WTC11 (cell line): ENCODE measurements around the gene PABPN1L. TPM values are rescaled to one million over a fixed set of nuclear protein-coding genes. Genes with fewer than 3 reads are reported as not detected.

ENCODE experiments used
- ATAC-seq: fragments of 200-7000 bp; cut with Tn5 transposase; 2 replicates; pipeline ENCODE4 v1.10.0; 2021; ENCODE audit warnings: mild to moderate bottlenecking, moderate library complexity
- CTCF ChIA-PET: fragments of 300-600 bp; sonication (Branson Sonifier 250); formaldehyde crosslinking; loops from one replicate; lab custom pipeline; 2021; ENCODE audit warnings: antibody characterized with exemption; lab: Charles Lee
- POLR2A ChIA-PET: fragments of 350-600 bp; sonication (Branson Sonifier 250); formaldehyde crosslinking; loops from one replicate; lab custom pipeline; 2021; ENCODE audit warnings: antibody characterized with exemption; lab: Charles Lee
- DNase-seq: peaks from one replicate; pipeline ENCODE4 v3.0.0; 2021; ENCODE audit warnings: low spot score
- H3K27ac Mint-ChIP-seq: 2 replicates; pipeline ENCODE4 v1.8.0; 2021; ENCODE audit warnings: mixed read lengths
- H3K27me3 Mint-ChIP-seq: 2 replicates; pipeline ENCODE4 v1.8.0; 2021; ENCODE audit warnings: low read depth, mild to moderate bottlenecking, moderate library complexity, mixed read lengths
- H3K36me3 Mint-ChIP-seq: 2 replicates; pipeline ENCODE4 v1.8.0; 2021; ENCODE audit warnings: mixed read lengths
- H3K4me1 Mint-ChIP-seq: 2 replicates; pipeline ENCODE4 v1.8.0; 2022; ENCODE audit warnings: mixed read lengths
- H3K4me3 Mint-ChIP-seq: 2 replicates; pipeline ENCODE4 v1.8.0; 2021; ENCODE audit warnings: mild to moderate bottlenecking, moderate library complexity, mixed read lengths
- H3K9me3 Mint-ChIP-seq: 2 replicates; pipeline ENCODE4 v1.8.0; 2021; ENCODE audit warnings: mixed read lengths
- EMX1 ChIP-seq: fragments of 250-450 bp; sonication (Bioruptor Pico); IDR thresholded peaks from 2 replicates; pipeline ENCODE4 v1.8.0; 2021; ENCODE audit warnings: mild to moderate bottlenecking
- ETV6 ChIP-seq: sonication (generic); formaldehyde crosslinking; IDR thresholded peaks from 2 replicates; pipeline ENCODE4 v1.8.1; 2022; ENCODE audit warnings: mild to moderate bottlenecking, missing genetic modification reagents
- FOXJ3 ChIP-seq: sonication (generic); formaldehyde crosslinking; IDR thresholded peaks from 2 replicates; pipeline ENCODE4 v1.9.0; 2021; ENCODE audit warnings: missing genetic modification reagents, mild to moderate bottlenecking, borderline replicate concordance
- JUN ChIP-seq: sonication (generic); formaldehyde crosslinking; IDR thresholded peaks from 2 replicates; pipeline ENCODE4 v1.8.0; 2023; ENCODE audit warnings: mild to moderate bottlenecking, missing genetic modification reagents
- NR2C2 ChIP-seq: sonication (generic); formaldehyde crosslinking; IDR thresholded peaks from 2 replicates; pipeline ENCODE4 v1.8.0; 2022; ENCODE audit warnings: mild to moderate bottlenecking, missing genetic modification reagents
- PRRX2 ChIP-seq: fragments of 250-450 bp; sonication (Bioruptor Pico); IDR thresholded peaks from 2 replicates; pipeline ENCODE4 v1.8.0; 2021; ENCODE audit warnings: mild to moderate bottlenecking
- RORB ChIP-seq: fragments of 250-450 bp; sonication (Bioruptor Pico); IDR thresholded peaks from 2 replicates; pipeline ENCODE4 v1.9.0; 2021; ENCODE audit warnings: mild to moderate bottlenecking
- SMAD4 ChIP-seq: sonication (generic); formaldehyde crosslinking; IDR thresholded peaks from 2 replicates; pipeline ENCODE4 v1.8.0; 2022; ENCODE audit warnings: mild to moderate bottlenecking, missing genetic modification reagents
- ZNF121 ChIP-seq: sonication (generic); formaldehyde crosslinking; IDR thresholded peaks from 2 replicates; pipeline ENCODE4 v1.8.0; 2023; ENCODE audit warnings: missing genetic modification reagents
- ZNF219 ChIP-seq: sonication (generic); formaldehyde crosslinking; IDR thresholded peaks from 2 replicates; pipeline ENCODE4 v1.8.0; 2023; ENCODE audit warnings: missing genetic modification reagents, mild to moderate bottlenecking, borderline replicate concordance
- ZNF232 ChIP-seq: sonication (generic); formaldehyde crosslinking; IDR thresholded peaks from 2 replicates; pipeline ENCODE4 v1.8.0; 2022; ENCODE audit warnings: mild to moderate bottlenecking, missing genetic modification reagents
- ZNF263 ChIP-seq: sonication (generic); formaldehyde crosslinking; IDR thresholded peaks from 2 replicates; pipeline ENCODE4 v1.8.1; 2022; ENCODE audit warnings: low read depth, mild to moderate bottlenecking, moderate library complexity, missing genetic modification reagents
- ZNF416 ChIP-seq: fragments of 250-450 bp; sonication (Bioruptor Pico); IDR thresholded peaks from 2 replicates; pipeline ENCODE4 v1.9.0; 2021; ENCODE audit warnings: mild to moderate bottlenecking, inconsistent platforms
- ZNF423 ChIP-seq: fragments of 250-450 bp; sonication (Bioruptor Pico); IDR thresholded peaks from 2 replicates; pipeline ENCODE4 v2.1.2; 2022; ENCODE audit warnings: mild to moderate bottlenecking, moderate library complexity
- total RNA-seq: library from RNA; stranded (reverse); gene quantifications from 3 replicates; pipeline ENCODE4 v1.2.3, GENCODE V29; 2021
- TF ChIP-seq, protein P1 (sequence below): sonication (generic); formaldehyde crosslinking; IDR thresholded peaks from 2 replicates; pipeline ENCODE4 v1.8.1; 2022; ENCODE audit warnings: low read depth, missing genetic modification reagents, borderline replicate concordance
- TF ChIP-seq, protein P2 (sequence below): fragments of 250-450 bp; sonication (Bioruptor Pico); conservative IDR thresholded peaks from 2 replicates; pipeline ENCODE4 v1.9.0; 2021; ENCODE audit warnings: mild to moderate bottlenecking
- TF ChIP-seq, protein P3 (sequence below): fragments of 250-450 bp; sonication (Bioruptor Pico); IDR thresholded peaks from 2 replicates; pipeline ENCODE4 v1.8.0; 2021; ENCODE audit warnings: mild to moderate bottlenecking
- TF ChIP-seq, protein P4 (sequence below): sonication (generic); formaldehyde crosslinking; IDR thresholded peaks from 2 replicates; pipeline ENCODE4 v1.8.0; 2022; ENCODE audit warnings: mild to moderate bottlenecking, missing genetic modification reagents
- TF ChIP-seq, protein P5 (sequence below): sonication (generic); formaldehyde crosslinking; IDR thresholded peaks from 2 replicates; pipeline ENCODE4 v1.8.1; 2023; ENCODE audit warnings: mild to moderate bottlenecking, missing genetic modification reagents, moderate library complexity
- TF ChIP-seq, protein P6 (sequence below): sonication (generic); formaldehyde crosslinking; IDR thresholded peaks from 2 replicates; pipeline ENCODE4 v1.8.1; 2023; ENCODE audit warnings: mild to moderate bottlenecking, missing genetic modification reagents, borderline replicate concordance
- TF ChIP-seq, protein P7 (sequence below): fragments of 250-450 bp; sonication (Bioruptor Pico); IDR thresholded peaks from 2 replicates; pipeline ENCODE4 v2.1.2; 2022; ENCODE audit warnings: mild to moderate bottlenecking, moderate library complexity

Gene PABPN1L
- total RNA-seq, 1 experiment from 2014 or later, result not detected

DNA sequence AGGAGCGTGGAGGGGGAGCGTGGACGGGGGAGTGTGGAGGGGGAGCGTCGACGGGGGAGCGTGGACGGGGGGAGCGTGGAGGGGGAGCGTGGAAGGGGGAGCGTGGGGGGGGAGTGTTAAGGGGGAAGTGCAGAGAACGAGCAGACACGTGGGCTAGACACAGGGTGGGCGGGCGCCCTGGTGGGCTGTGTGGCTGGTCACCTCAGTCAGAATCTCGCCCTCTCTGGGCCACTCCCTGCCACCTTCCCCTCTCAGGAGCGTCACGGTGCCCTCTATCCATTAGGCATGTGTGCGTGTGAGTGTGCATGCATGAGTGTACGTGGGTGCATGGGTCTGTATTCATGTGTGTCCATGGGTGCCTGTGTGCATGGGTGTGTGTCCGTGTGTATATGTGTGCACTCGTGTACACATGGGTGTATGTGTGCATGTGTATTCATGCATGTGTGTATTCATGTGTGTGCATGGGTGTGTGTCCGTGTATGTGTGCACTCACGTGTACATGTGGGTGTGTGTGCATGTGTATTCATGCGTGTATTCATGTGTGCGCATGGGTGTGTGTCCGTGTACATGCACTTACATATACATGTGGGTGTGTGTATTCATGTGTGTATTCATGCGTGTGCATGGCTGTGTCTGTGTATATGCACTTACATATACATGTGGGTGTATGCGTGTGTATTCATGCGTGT lies 49.3 kb upstream of the PABPN1L start:
- CTCF ChIA-PET, result interaction anchor here (1.3 kb wide), 1 partner anchor 10 kb away, joined by 3 read pairs; no protein-coding TSS in a partner anchor
- peaks cover 15% of the 10 kb centered on the region for H3K9me3 Mint-ChIP-seq
- TF ChIP-seq JUN (CRISPR knock-in tag) (no peak), ZNF416 (CRISPR knock-in tag) (no peak)
- TF ChIP-seq, protein P1, sequence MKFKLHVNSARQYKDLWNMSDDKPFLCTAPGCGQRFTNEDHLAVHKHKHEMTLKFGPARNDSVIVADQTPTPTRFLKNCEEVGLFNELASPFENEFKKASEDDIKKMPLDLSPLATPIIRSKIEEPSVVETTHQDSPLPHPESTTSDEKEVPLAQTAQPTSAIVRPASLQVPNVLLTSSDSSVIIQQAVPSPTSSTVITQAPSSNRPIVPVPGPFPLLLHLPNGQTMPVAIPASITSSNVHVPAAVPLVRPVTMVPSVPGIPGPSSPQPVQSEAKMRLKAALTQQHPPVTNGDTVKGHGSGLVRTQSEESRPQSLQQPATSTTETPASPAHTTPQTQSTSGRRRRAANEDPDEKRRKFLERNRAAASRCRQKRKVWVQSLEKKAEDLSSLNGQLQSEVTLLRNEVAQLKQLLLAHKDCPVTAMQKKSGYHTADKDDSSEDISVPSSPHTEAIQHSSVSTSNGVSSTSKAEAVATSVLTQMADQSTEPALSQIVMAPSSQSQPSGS, result no peak
- TF ChIP-seq, protein P2, sequence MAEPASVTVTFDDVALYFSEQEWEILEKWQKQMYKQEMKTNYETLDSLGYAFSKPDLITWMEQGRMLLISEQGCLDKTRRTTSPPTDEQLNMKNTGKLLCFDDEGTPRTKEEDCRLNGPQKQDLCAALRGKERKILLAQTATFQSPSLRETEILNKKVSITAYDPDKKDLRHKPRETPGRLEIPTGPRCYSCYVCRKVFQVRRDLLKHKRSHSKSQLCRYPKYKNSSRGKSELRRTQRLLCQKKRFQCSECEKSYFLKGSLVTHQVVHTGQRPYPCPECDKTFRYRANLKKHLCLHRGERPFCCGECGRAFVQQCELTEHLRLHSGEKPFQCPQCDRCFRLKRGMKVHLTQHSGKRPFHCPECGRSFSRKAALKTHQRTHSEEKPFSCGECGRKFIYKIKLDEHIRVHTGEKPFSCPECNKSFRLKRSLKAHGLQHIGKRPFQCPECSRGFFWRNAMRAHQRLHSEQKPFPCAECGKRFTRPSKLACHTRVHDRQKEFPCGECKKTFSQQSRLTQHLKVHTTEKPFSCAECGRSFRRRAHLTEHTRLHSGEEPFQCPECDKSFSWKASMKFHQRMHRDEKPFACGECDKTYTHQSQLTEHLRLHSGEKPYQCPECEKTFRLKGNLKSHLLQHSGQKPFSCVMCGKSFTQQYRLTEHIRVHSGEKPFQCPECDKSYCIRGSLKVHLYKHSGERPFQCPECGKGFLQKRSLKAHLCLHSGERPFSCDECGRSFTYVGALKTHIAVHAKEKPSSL, result no peak
- TF ChIP-seq, protein P3, sequence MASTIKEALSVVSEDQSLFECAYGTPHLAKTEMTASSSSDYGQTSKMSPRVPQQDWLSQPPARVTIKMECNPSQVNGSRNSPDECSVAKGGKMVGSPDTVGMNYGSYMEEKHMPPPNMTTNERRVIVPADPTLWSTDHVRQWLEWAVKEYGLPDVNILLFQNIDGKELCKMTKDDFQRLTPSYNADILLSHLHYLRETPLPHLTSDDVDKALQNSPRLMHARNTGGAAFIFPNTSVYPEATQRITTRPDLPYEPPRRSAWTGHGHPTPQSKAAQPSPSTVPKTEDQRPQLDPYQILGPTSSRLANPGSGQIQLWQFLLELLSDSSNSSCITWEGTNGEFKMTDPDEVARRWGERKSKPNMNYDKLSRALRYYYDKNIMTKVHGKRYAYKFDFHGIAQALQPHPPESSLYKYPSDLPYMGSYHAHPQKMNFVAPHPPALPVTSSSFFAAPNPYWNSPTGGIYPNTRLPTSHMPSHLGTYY, result no peak
- TF ChIP-seq, protein P4, sequence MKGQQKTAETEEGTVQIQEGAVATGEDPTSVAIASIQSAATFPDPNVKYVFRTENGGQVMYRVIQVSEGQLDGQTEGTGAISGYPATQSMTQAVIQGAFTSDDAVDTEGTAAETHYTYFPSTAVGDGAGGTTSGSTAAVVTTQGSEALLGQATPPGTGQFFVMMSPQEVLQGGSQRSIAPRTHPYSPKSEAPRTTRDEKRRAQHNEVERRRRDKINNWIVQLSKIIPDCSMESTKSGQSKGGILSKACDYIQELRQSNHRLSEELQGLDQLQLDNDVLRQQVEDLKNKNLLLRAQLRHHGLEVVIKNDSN (CRISPR knock-in tag), result no peak

DNA sequence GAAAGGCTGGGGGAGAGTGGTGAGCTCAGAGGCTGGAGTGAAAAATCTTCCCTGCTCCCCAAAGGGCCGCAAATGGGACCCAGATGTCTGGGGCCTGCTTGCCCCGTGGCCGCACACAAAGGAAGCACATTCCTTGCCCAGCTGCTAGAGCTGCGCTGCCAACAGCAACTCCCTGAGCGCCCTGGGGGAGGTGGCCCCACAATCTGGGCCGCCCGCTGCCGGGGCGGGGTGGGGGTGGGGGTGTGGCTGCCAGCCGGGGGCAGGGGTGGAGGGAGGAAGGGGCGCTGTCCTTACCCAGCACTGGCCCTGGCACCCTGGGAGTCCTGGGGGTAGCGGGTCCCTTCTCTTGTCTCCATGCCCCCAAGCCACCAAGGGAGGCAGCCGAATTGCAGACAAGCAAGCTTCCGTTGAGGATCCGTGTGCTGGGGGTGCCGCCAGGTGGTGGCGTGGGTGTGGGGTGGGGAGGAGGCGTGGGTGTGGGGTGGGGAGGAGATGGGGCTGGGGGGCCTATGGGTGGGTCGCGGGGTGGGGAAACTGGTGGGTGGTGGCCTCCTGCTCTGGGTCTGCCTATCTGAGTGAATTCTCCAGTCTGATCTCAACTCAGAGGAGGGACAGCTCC lies 48.4 kb upstream of the PABPN1L start:
- POLR2A ChIA-PET, result no interaction called here
- no peak overlapping the region for H3K27ac Mint-ChIP-seq
- H3K4me1 Mint-ChIP-seq, result peaks cover 16% of the 10 kb centered on the region
- no peak overlapping the region for H3K4me3 Mint-ChIP-seq
- no peak for ATAC-seq
- no peak for DNase-seq
- no peaks in the 10 kb centered on the region for H3K27me3 Mint-ChIP-seq
- H3K36me3 Mint-ChIP-seq, result no peaks in the 10 kb centered on the region
- CTCF ChIA-PET, result interaction anchor here (0.6 to 1.3 kb wide), 4 partner anchors 9 to 253 kb away, joined by 3 to 4 read pairs (median 3); partner anchors contain the start of genes GALNS and TRAPPC2L
- peaks cover 15% of the 10 kb centered on the region for H3K9me3 Mint-ChIP-seq
- TF ChIP-seq PRRX2 (CRISPR knock-in tag), result no peak
- TF ChIP-seq RORB (CRISPR knock-in tag), result no peak
- no peak for TF ChIP-seq EMX1 (CRISPR knock-in tag)
- TF ChIP-seq SMAD4 (CRISPR knock-in tag), result no peak
- no peak for TF ChIP-seq FOXJ3
- TF ChIP-seq ZNF263, result no peak
- TF ChIP-seq ZNF219 (CRISPR knock-in tag), result no peak
- TF ChIP-seq ZNF232 (CRISPR knock-in tag), result no peak
- no peak for TF ChIP-seq ZNF423 (CRISPR knock-in tag)
- TF ChIP-seq ETV6 (CRISPR knock-in tag), result no peak
- TF ChIP-seq NR2C2, result no peak
- TF ChIP-seq, protein P5, sequence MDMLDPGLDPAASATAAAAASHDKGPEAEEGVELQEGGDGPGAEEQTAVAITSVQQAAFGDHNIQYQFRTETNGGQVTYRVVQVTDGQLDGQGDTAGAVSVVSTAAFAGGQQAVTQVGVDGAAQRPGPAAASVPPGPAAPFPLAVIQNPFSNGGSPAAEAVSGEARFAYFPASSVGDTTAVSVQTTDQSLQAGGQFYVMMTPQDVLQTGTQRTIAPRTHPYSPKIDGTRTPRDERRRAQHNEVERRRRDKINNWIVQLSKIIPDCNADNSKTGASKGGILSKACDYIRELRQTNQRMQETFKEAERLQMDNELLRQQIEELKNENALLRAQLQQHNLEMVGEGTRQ (CRISPR knock-in tag), result no peak
- TF ChIP-seq ZNF121, result no peak
- TF ChIP-seq, protein P6, sequence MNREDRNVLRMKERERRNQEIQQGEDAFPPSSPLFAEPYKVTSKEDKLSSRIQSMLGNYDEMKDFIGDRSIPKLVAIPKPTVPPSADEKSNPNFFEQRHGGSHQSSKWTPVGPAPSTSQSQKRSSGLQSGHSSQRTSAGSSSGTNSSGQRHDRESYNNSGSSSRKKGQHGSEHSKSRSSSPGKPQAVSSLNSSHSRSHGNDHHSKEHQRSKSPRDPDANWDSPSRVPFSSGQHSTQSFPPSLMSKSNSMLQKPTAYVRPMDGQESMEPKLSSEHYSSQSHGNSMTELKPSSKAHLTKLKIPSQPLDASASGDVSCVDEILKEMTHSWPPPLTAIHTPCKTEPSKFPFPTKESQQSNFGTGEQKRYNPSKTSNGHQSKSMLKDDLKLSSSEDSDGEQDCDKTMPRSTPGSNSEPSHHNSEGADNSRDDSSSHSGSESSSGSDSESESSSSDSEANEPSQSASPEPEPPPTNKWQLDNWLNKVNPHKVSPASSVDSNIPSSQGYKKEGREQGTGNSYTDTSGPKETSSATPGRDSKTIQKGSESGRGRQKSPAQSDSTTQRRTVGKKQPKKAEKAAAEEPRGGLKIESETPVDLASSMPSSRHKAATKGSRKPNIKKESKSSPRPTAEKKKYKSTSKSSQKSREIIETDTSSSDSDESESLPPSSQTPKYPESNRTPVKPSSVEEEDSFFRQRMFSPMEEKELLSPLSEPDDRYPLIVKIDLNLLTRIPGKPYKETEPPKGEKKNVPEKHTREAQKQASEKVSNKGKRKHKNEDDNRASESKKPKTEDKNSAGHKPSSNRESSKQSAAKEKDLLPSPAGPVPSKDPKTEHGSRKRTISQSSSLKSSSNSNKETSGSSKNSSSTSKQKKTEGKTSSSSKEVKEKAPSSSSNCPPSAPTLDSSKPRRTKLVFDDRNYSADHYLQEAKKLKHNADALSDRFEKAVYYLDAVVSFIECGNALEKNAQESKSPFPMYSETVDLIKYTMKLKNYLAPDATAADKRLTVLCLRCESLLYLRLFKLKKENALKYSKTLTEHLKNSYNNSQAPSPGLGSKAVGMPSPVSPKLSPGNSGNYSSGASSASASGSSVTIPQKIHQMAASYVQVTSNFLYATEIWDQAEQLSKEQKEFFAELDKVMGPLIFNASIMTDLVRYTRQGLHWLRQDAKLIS (CRISPR knock-in tag), result no peak
- TF ChIP-seq, protein P7, sequence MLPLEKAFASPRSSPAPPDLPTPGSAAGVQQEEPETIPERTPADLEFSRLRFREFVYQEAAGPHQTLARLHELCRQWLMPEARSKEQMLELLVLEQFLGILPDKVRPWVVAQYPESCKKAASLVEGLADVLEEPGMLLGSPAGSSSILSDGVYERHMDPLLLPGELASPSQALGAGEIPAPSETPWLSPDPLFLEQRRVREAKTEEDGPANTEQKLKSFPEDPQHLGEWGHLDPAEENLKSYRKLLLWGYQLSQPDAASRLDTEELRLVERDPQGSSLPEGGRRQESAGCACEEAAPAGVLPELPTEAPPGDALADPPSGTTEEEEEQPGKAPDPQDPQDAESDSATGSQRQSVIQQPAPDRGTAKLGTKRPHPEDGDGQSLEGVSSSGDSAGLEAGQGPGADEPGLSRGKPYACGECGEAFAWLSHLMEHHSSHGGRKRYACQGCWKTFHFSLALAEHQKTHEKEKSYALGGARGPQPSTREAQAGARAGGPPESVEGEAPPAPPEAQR (CRISPR knock-in tag), result no peak

More for the DNA sequence above, 49.3 kb upstream of the PABPN1L start:
- Mint-ChIP-seq H3K27ac (peak overlapping the region; percentile 72; the same call in 1 of the 2 replicates), H3K36me3 (no peaks in the 10 kb centered on the region), H3K4me3 (no peak overlapping the region), H3K4me1 (peaks cover 16% of the 10 kb centered on the region), H3K27me3 (no peaks in the 10 kb centered on the region)
- ATAC-seq (no peak), DNase-seq (no peak)
- POLR2A ChIA-PET, result no interaction called here
